NCI-H1105 (cell line): ENCODE results near the gene GNPNAT1.
"Not testable (repeated sequence)": the region's sequence is repeated elsewhere in the genome, so short reads cannot be mapped to it uniquely, and the experiment has no call there.

ENCODE experiments used
- DNase-seq: peaks from one replicate; lab custom pipeline; 2025; lab: John Stamatoyannopoulos, UW

The GNPNAT1 gene

GRCh38 chr14:52729585-52729924 lies 61.9 kb downstream of the GNPNAT1 start:
- no peak for DNase-seq

- not testable (repeated sequence) for DNase-seq
These were observed 62.4 kb downstream of the GNPNAT1 start for GRCh38 chr14:52729035-52729434.

GRCh38 chr14:52727509-52727908 lies 63.9 kb downstream of the GNPNAT1 start:
- DNase-seq, result not testable (repeated sequence)
